ENCODE results near the gene PHC2.

Gene PHC2

GRCh38 chr1:33337441-33337840, 93.5 kb downstream of the PHC2 start:
- H3K27ac Mint-ChIP-seq = no peak overlapping the region
- no peak for ATAC-seq (replicated peaks)
- H3K4me1 Mint-ChIP-seq (ENCODE audit: low read depth in 2 of 2) = peaks cover 28% of the 10 kb centered on the region in 2 donors
- no peak for DNase-seq
- H3K9me3 Mint-ChIP-seq = no peaks in the 10 kb centered on the region
- H3K36me3 Mint-ChIP-seq (ENCODE audit: insufficient read depth) = peaks cover 19% of the 10 kb centered on the region
- no peak overlapping the region for H3K4me3 Mint-ChIP-seq
- H3K27me3 Mint-ChIP-seq = no peaks in the 10 kb centered on the region

GRCh38 chr1:33336580-33336979, 94.3 kb downstream of the PHC2 start:
- H3K27me3 Mint-ChIP-seq = no peaks in the 10 kb centered on the region
- H3K9me3 Mint-ChIP-seq = no peaks in the 10 kb centered on the region
- no peak for ATAC-seq (replicated peaks)

GRCh38 chr1:33335020-33335419, 95.9 kb downstream of the PHC2 start:
- H3K27me3 Mint-ChIP-seq = no peaks in the 10 kb centered on the region
- H3K4me1 Mint-ChIP-seq (ENCODE audit: low read depth in 2 of 2) = peaks cover 17 to 23% of the 10 kb centered on the region in 2 donors
- H3K27ac Mint-ChIP-seq = peak overlapping the region; percentile 5 to 9
- ATAC-seq (replicated peaks) (no peak), DNase-seq (no peak)
- H3K9me3 Mint-ChIP-seq = no peaks in the 10 kb centered on the region
- H3K4me3 Mint-ChIP-seq = no peak overlapping the region
- H3K36me3 Mint-ChIP-seq (ENCODE audit: insufficient read depth) = peaks cover 38% of the 10 kb centered on the region

More at GRCh38 chr1:33336580-33336979, 94.3 kb downstream of the PHC2 start:
- Mint-ChIP-seq H3K36me3 (ENCODE audit: insufficient read depth) (peaks cover 28% of the 10 kb centered on the region), H3K27ac (no peak overlapping the region), H3K4me1 (ENCODE audit: low read depth in 2 of 2) (peaks cover 26 to 28% of the 10 kb centered on the region in 2 donors), H3K4me3 (no peak overlapping the region)
- DNase-seq = no peak

GRCh38 chr1:33334081-33334552, 96.8 kb downstream of the PHC2 start:
- ATAC-seq (replicated peaks) = no peak
- Mint-ChIP-seq H3K4me1 (ENCODE audit: low read depth in 2 of 2) (peaks cover 17 to 18% of the 10 kb centered on the region in 2 donors), H3K9me3 (no peaks in the 10 kb centered on the region), H3K27me3 (no peaks in the 10 kb centered on the region), H3K27ac (peak overlapping the region in 1 of 2 donors; percentile 19), H3K4me3 (no peak overlapping the region), H3K36me3 (ENCODE audit: insufficient read depth) (peaks cover 47% of the 10 kb centered on the region)
- no peak for DNase-seq

- peaks cover 7 to 10% of the 10 kb centered on the region in 2 donors for H3K4me1 Mint-ChIP-seq (ENCODE audit: low read depth in 2 of 2)
- H3K9me3 Mint-ChIP-seq = no peaks in the 10 kb centered on the region
- peaks cover 60% of the 10 kb centered on the region for H3K36me3 Mint-ChIP-seq (ENCODE audit: insufficient read depth)
- H3K27me3 Mint-ChIP-seq = no peaks in the 10 kb centered on the region
- no peak overlapping the region for H3K27ac Mint-ChIP-seq
- no peak for DNase-seq
- no peak for ATAC-seq (replicated peaks)
- H3K4me3 Mint-ChIP-seq = no peak overlapping the region
Measured at GRCh38 chr1:33332881-33333280, 98.0 kb downstream of the PHC2 start.

- Mint-ChIP-seq H3K4me1 (ENCODE audit: low read depth in 2 of 2) (peaks cover 5 to 10% of the 10 kb centered on the region in 2 donors), H3K4me3 (no peak overlapping the region), H3K9me3 (no peaks in the 10 kb centered on the region), H3K27me3 (no peaks in the 10 kb centered on the region), H3K27ac (no peak overlapping the region), H3K36me3 (ENCODE audit: insufficient read depth) (peaks cover 65% of the 10 kb centered on the region)
- DNase-seq (no peak), ATAC-seq (replicated peaks) (no peak)
Measured at GRCh38 chr1:33332357-33332789, 98.5 kb downstream of the PHC2 start.

- Mint-ChIP-seq H3K27ac (no peak overlapping the region), H3K4me3 (no peak overlapping the region), H3K4me1 (ENCODE audit: low read depth in 2 of 2) (peaks cover 5 to 6% of the 10 kb centered on the region in 2 donors), H3K27me3 (no peaks in the 10 kb centered on the region), H3K36me3 (ENCODE audit: insufficient read depth) (peaks cover 71% of the 10 kb centered on the region), H3K9me3 (no peaks in the 10 kb centered on the region)
- DNase-seq = no peak
- ATAC-seq (replicated peaks) = no peak
Measured at GRCh38 chr1:33331444-33332356, 99.2 kb downstream of the PHC2 start.

GRCh38 chr1:33330906-33331305, 100.0 kb downstream of the PHC2 start:
- H3K4me1 Mint-ChIP-seq (ENCODE audit: low read depth in 2 of 2) = peaks cover 5 to 6% of the 10 kb centered on the region in 2 donors
- DNase-seq (no peak), ATAC-seq (replicated peaks) (no peak)
- peaks cover 75% of the 10 kb centered on the region for H3K36me3 Mint-ChIP-seq (ENCODE audit: insufficient read depth)
- no peak overlapping the region for H3K27ac Mint-ChIP-seq
- no peaks in the 10 kb centered on the region for H3K27me3 Mint-ChIP-seq
- no peaks in the 10 kb centered on the region for H3K9me3 Mint-ChIP-seq
- no peak overlapping the region for H3K4me3 Mint-ChIP-seq

GRCh38 chr1:33330361-33330890, 100.5 kb downstream of the PHC2 start:
- Mint-ChIP-seq H3K4me3 (no peak overlapping the region), H3K36me3 (ENCODE audit: insufficient read depth) (peaks cover 80% of the 10 kb centered on the region), H3K4me1 (ENCODE audit: low read depth in 2 of 2) (peaks cover 5 to 6% of the 10 kb centered on the region in 2 donors), H3K9me3 (no peaks in the 10 kb centered on the region), H3K27ac (no peak overlapping the region), H3K27me3 (no peaks in the 10 kb centered on the region)
- no peak for DNase-seq
- ATAC-seq (replicated peaks) = no peak

GRCh38 chr1:33329600-33330305, 101.1 kb downstream of the PHC2 start:
- no peak overlapping the region for H3K27ac Mint-ChIP-seq
- no peaks in the 10 kb centered on the region for H3K27me3 Mint-ChIP-seq
- ATAC-seq (replicated peaks) (no peak), DNase-seq (no peak)
- peaks cover 81% of the 10 kb centered on the region for H3K36me3 Mint-ChIP-seq (ENCODE audit: insufficient read depth)
- H3K9me3 Mint-ChIP-seq = no peaks in the 10 kb centered on the region
- no peak overlapping the region for H3K4me3 Mint-ChIP-seq
- H3K4me1 Mint-ChIP-seq (ENCODE audit: low read depth in 2 of 2) = peaks cover 0 to 2% of the 10 kb centered on the region in 2 donors

GRCh38 chr1:33328817-33329216, 102.1 kb downstream of the PHC2 start:
- H3K27ac Mint-ChIP-seq = no peak overlapping the region
- no peaks in the 10 kb centered on the region for H3K27me3 Mint-ChIP-seq
- no peaks in the 10 kb centered on the region for H3K4me1 Mint-ChIP-seq (ENCODE audit: low read depth in 2 of 2)
- no peaks in the 10 kb centered on the region for H3K9me3 Mint-ChIP-seq
- H3K36me3 Mint-ChIP-seq (ENCODE audit: insufficient read depth) = peaks cover 83% of the 10 kb centered on the region
- no peak for ATAC-seq (replicated peaks)
- no peak overlapping the region for H3K4me3 Mint-ChIP-seq
- DNase-seq = no peak

- ATAC-seq (replicated peaks) (no peak), DNase-seq (no peak)
- H3K27me3 Mint-ChIP-seq = no peaks in the 10 kb centered on the region
- no peak overlapping the region for H3K27ac Mint-ChIP-seq
- no peak overlapping the region for H3K4me3 Mint-ChIP-seq
- no peaks in the 10 kb centered on the region for H3K9me3 Mint-ChIP-seq
- H3K36me3 Mint-ChIP-seq (ENCODE audit: insufficient read depth) = peaks cover 82% of the 10 kb centered on the region
- no peaks in the 10 kb centered on the region for H3K4me1 Mint-ChIP-seq (ENCODE audit: low read depth in 2 of 2)
Measured at GRCh38 chr1:33327587-33328325, 103.1 kb downstream of the PHC2 start.

GRCh38 chr1:33326785-33327184, 104.1 kb downstream of the PHC2 start:
- H3K27ac Mint-ChIP-seq = no peak overlapping the region
- no peak overlapping the region for H3K4me3 Mint-ChIP-seq
- DNase-seq = no peak
- H3K36me3 Mint-ChIP-seq (ENCODE audit: insufficient read depth) = peaks cover 73% of the 10 kb centered on the region
- H3K4me1 Mint-ChIP-seq (ENCODE audit: low read depth in 2 of 2) = no peaks in the 10 kb centered on the region
- no peak for ATAC-seq (replicated peaks)
- no peaks in the 10 kb centered on the region for H3K27me3 Mint-ChIP-seq
- H3K9me3 Mint-ChIP-seq = no peaks in the 10 kb centered on the region

Measured in effector memory CD8-positive, alpha-beta T cell (primary cell).